NCI-H2227 treated with DMSO at 0.1 percent for 48 hours (cell line): ENCODE measurements around the gene ASPHD1.
A peak's percentile ranks its signal among the peaks of the same experiment; 100 is the strongest.
"Not testable (repeated sequence)": the region's sequence is repeated elsewhere in the genome, so short reads cannot be mapped to it uniquely, and the experiment has no call there.

ENCODE experiments used
- DNase-seq: peaks from one replicate; lab custom pipeline; 2025; lab: John Stamatoyannopoulos, UW

ASPHD1 gene

GRCh38 chr16:29877266-29877961, 22.9 kb upstream of the ASPHD1 start:
- DNase-seq, result no peak

- DNase-seq, result no peak
These were observed 22.1 kb upstream of the ASPHD1 start for GRCh38 chr16:29878172-29878571.

GRCh38 chr16:29881050-29881449, 19.2 kb upstream of the ASPHD1 start:
- no peak for DNase-seq

- no peak for DNase-seq
These were observed 16.3 kb upstream of the ASPHD1 start for GRCh38 chr16:29883987-29884386.

DNA sequence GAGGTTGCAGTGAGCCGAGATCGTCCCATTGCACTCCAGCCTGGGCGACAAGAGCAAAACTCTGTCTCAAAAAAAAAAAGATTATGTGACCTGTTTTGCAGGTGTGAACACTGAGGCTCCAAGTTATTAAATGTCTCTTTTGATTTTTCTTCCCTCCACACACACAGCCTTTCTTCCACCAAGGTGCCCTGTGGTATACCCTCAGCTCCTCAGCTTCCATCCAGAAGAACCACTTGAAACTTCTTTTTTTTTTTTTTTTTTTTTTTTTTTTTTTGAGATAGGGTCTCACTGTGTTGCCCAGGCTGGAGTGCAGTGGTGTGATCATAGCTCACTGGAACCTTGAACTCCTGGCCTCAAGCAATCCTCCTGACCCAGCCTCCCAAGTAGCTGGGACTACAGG, 10.9 kb upstream of the ASPHD1 start:
- DNase-seq, result not testable (repeated sequence)

GRCh38 chr16:29891525-29892457, 8.5 kb upstream of the ASPHD1 start:
- DNase-seq, result no peak

DNA sequence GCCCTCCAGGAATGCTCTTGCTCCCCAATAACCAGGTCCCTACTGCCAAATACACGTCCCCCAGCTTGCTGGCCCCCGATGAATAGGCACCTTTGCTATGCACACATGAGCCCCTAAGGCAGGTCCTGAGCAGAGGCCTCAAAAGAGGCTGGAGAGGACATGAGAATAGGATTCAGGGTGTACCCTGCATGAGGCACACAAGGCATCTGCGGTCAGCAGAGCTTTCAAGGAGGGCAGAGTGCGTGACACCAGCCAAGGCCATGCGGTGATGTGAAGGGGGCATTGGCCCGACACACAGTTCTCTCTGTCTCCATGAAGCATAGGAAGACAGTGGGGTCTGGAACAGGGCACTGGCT, 7.9 kb upstream of the ASPHD1 start:
- no peak for DNase-seq

DNA sequence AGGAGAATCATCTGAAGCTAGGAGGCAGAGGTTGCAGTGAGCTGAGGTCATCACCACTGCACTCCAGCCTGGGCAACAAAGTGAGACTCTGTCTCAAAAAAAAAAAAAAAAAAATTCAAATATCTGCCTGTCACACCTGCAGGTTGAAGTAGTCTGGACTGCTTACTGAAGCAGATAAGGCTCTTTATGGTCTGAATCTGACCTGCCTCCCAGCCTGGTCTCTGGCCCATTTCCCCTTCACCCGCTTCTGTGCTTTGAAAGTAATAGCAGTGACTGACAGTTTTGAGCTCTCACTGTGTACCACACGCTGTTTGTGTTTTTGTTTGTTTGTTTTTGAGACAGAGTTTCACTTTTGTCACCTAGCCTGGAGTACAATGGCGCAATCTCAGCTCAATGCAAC, 6.7 kb upstream of the ASPHD1 start:
- no peak for DNase-seq

DNA sequence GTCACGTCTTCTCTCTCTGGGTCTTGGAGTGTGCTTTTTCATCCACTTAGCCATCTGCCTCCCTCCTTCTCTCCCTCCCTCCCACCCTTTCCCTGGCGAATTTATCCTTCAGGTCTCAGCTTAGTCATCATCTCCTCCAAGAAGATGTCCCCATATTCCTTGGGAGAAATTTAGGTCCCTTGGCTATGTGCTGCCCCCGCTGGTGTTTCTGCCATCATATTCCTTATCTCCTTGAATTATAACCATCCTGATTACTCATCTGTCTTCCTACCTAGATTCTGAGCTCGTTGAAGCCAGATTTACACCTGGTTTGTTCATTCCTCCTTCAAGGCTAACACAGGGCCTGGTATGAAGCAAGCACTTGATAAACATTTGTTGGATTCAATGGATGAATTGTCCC, 5.9 kb upstream of the ASPHD1 start:
- no peak for DNase-seq

DNA sequence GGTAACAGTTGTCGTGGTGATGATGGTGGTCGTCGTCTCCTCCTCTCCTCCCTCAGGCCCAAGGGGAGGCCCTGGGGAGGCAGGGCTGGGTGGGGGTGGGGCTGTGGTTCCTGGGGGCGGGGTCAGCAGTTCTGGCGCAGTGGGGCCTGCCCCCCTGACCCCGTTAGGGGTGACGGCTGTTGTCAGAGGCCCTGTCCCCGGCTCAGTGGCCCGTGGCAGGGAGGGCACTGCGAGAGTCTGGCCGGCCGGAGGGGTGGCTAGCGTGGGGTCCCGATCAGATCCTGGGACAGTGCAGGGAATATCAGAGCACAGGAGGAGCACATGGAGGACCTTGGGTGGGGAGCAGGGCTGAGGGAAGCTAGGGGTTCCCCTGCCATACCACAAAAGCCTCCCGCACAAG, 3.4 kb upstream of the ASPHD1 start:
- DNase-seq, result no peak

- no peak for DNase-seq
These were observed 3.0 kb upstream of the ASPHD1 start for GRCh38 chr16:29897333-29897732.

DNA sequence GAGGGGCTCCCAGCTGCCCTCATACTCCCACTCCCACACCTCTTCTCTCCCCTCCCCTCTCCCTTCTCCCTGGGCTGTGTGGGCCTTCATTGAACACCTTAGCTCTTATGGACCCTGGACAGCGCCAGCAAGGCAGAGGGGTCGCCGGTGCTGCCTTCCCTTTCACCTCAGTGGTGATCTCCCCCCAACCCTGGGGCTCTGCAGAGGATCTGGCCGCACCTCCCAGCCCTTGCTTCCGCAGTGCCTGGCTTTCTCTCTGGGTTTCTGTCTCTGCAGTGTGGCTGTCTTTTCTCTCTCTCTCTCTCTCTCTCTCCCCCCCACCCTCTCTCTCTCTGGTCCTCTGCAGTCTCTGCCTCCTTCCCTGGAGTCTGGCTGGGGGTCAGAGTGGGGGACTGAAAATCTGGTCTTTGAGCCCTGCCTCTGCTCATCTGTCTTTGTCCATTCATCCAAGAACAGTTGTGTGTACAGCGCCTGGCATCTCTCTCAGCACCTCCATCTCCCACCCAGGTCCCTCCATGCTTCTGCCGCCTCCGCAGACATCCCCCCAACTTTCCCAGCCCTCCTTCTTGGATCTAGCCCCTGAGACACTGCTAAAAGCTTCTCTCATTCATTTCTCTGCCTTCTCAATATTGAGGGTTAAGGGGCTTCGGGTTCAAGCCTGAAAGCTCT, 2.0 kb upstream of the ASPHD1 start:
- DNase-seq, result no peak

DNA sequence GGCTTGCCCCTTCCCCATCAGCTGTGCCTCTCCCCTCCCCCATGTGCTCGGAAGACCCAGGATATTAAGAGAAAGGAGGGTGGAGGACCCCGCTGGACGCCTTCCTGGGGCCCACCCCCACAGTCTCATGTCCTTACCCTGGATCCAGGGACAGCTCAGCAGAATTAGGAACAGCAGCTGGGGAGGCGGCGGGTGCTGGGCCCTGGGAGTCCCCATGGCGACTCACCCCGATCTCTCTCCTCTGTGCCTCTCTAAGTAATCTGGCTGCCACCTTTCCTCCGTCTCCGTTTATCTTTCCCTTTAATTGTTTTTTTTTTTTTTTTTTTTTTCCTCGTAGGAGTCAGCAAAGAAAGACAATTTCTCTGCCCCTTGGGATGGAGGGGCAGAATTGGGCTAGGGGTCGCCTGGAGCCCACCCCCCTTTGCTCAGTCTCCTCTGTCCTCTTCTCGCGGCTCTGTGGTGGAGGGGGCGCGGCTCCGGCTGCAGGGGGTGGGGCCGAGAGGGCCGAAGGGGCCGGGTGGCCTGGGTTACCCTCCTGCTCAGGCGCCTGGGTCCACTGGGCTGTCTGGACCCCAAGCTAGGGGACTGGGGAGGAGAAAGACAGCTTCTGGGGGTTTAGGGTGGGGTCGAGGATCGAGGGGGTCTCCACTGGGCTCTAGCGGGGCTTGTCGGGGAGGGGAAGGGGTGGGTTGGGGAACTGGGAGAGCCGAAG, 1.3 kb upstream of the ASPHD1 start:
- peak; percentile 83 for DNase-seq

GRCh38 chr16:29899516-29900101, 679 bp upstream of the ASPHD1 start, which contains the start of gene SEZ6L2:
Gene SEZ6L2 (minus strand): TSS chr16:29899550. CDS start chr16:29899019, 531 bp downstream.
- peak; percentile 90 for DNase-seq

GRCh38 chr16:29900888-29901606, 759 bp downstream of the ASPHD1 start:
- no peak for DNase-seq

DNA sequence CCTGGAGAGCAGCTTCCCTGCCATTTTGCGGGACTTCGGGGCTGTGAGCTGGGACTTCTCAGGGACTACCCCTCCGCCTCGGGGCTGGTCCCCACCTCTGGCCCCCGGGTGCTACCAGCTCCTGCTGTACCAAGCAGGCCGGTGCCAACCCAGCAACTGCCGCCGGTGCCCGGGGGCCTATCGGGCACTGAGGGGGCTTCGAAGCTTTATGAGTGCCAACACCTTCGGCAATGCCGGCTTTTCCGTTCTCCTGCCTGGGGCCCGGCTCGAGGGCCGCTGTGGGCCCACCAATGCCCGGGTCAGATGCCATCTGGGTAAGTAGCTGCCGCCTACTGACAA, 1.3 kb downstream of the ASPHD1 start:
- no peak for DNase-seq

DNA sequence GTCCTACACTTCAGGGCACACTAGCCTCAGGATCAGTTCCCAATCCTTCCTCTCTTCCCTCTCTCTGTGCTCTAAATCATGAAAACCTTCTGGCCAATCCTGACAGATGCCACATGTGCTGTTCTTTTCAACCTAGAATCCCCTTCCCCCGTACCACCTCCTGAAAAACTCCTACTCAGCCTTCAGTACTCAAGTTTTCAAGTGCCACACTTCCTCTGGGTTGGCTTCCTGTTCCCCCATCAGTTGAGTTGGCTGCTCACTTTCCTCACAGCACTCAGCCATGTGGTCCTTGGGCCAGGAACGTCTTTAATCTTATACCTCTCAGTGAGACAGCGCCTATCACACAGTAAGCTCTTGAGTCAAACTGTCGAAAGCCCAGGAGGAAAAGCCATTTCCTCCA, 3.3 kb downstream of the ASPHD1 start:
- DNase-seq, result no peak

GRCh38 chr16:29904947-29905346, 4.7 kb downstream of the ASPHD1 start:
- DNase-seq, result no peak

DNA sequence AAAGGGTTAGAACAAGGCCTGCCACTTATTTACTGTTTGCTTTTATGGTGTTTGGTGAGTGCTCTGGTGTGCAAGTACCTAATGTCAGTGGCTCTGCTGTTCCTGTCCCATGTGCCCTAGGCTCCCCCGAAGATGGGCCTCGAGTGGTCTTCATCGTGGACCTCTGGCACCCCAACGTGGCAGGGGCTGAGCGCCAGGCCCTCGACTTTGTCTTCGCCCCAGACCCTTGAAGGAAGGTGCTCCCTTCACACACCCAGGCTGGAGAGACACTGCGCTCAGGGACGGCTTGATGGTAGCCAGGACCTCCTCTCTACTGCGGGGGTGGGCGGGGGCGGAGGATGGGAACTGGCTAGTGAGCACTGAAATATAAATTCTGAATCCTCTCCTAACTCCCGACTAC, 5.4 kb downstream of the ASPHD1 start:
- no peak for DNase-seq

DNA sequence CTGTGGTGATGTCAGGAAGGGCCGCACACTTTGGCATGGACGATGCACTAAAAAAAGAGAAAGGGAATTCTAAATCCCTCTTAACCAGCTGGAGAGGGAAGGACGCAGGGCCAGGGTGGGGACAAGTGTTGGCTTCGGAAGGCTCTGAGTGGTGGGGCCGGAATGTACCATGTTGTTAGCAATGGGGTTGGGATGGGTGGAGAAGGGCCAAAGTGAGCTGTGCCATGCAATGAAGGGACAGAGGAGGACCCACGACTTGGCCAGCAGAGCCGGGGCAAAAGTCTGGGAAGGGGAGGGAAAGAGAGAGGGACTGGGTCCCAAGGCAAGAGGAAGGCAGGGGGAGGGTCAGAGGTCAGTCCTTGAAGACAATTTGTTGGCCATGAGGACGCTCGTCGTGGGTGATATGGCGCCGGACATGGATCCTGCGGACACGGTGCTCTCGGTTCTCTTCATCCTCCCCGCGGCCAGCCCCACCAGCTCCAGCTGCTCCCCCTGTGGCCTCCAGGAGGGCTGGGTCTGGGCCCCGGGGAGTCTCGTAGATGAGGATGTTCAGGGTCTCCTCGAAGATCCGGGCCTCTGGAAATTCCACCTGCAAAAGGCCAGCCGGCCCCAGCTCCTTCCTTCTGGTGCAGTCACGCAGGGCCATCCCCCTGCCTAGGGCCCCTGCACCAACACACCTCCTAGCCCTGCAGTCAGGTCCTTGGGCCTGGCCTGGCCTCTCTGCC, 6.4 kb downstream of the ASPHD1 start:
- DNase-seq, result no peak

- DNase-seq, result no peak
These were observed 7.7 kb downstream of the ASPHD1 start for GRCh38 chr16:29907973-29908372.
